HCT116 (cell line): ENCODE data around the gene ZNF79.

Source experiments
- CTCF ChIP-seq, 3 experiments: fragments of 200-600 bp in 1 of 3; sonication (generic) in 1 of 3; IDR thresholded peaks in 2 of 3; conservative IDR thresholded peaks in 1 of 3; 2 replicates each; pipeline ENCODE4 v1.5.1; 2012 to 2017; ENCODE audit warnings: low read depth in 2 of 3, low read length in 2 of 3, antibody characterized with exemption in 1 of 3, borderline replicate concordance in 1 of 3, control low read depth in 1 of 3, mild to moderate bottlenecking in 1 of 3, mixed read lengths in 1 of 3, mixed run types in 1 of 3, moderate library complexity in 1 of 3; ENCODE audit not compliant: insufficient read depth in 1 of 3
- EZH2phosphoT487 ChIP-seq: fragments of 200-600 bp; IDR thresholded peaks from 2 replicates; pipeline ENCODE4 v1.6.1; 2018; ENCODE audit warnings: antibody characterized with exemption, borderline replicate concordance
- REST ChIP-seq: IDR thresholded peaks from 2 replicates; pipeline ENCODE4 v1.6.1; 2012; ENCODE audit warnings: low read depth
- ZNF274 ChIP-seq: fragments of 200-500 bp; sonication (Bioruptor generic); IDR thresholded peaks from 2 replicates; pipeline ENCODE4 v1.6.1; 2014; ENCODE audit warnings: mild to moderate bottlenecking, low read depth, low read length, inconsistent platforms

DNA sequence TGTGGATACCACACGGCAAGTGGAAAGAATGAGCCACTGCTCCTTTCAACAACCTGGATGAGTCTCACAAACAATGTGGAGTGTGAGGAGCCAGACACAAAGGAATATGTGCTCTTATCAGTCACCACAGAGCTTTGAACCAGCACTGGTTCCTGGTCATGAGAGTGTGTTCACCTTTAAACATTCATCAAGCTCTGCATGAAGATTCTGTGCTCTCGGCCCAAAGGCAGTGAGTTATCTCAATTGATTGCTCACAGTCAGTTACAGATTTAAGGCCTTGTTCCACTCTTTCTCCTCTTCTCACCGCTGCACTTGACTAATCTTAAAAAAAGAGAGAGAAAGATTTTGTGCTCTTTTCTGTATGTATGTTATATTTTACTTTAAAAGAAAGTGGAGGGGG, 46.5 kb downstream of the ZNF79 start:
- TF ChIP-seq EZH2phosphoT487 (no peak), CTCF (IDR thresholded peaks at IDR 0.05 in 2 of 3, conservative IDR thresholded peaks at IDR 0.05 in 1 of 3; ENCODE audit: borderline replicate concordance in 1 of 3, insufficient read depth in 1 of 3, low read depth in 2 of 3, low read length in 2 of 3) (no peak), ZNF274 (no peak), REST (no peak)
